ENCODE data around the gene TNIK. TPM values are rescaled to one million over a fixed set of nuclear protein-coding genes. Genes with fewer than 3 reads are reported as not detected.

Gene TNIK
- total RNA-seq, 1 experiment from 2014 or later = 5.8 TPM

- DNase-seq (ENCODE audit: low read depth) = no peak
Measured at GRCh38 chr3:171340434-171340833, 119.8 kb downstream of the TNIK start.

GRCh38 chr3:171339598-171339997 is 120.6 kb downstream of the TNIK start:
- no peak for DNase-seq (ENCODE audit: low read depth)

GRCh38 chr3:171336406-171336805 is 123.8 kb downstream of the TNIK start:
- DNase-seq (ENCODE audit: low read depth) = no peak

- DNase-seq (ENCODE audit: low read depth) = no peak
Measured at GRCh38 chr3:171335559-171335958, 124.6 kb downstream of the TNIK start.

- no peak for DNase-seq (ENCODE audit: low read depth)
Measured at GRCh38 chr3:171334465-171334811, 125.8 kb downstream of the TNIK start.

GRCh38 chr3:171333784-171334464 is 126.3 kb downstream of the TNIK start:
- DNase-seq (ENCODE audit: low read depth) = no peak

GRCh38 chr3:171330938-171331337 is 129.3 kb downstream of the TNIK start:
- no peak for DNase-seq (ENCODE audit: low read depth)

GRCh38 chr3:171329746-171330145 is 130.5 kb downstream of the TNIK start:
- DNase-seq (ENCODE audit: low read depth) = no peak

GRCh38 chr3:171328419-171329082 is 131.7 kb downstream of the TNIK start:
- peak; percentile 23 for DNase-seq (ENCODE audit: low read depth)

GRCh38 chr3:171327441-171328174 is 132.6 kb downstream of the TNIK start:
- DNase-seq (ENCODE audit: low read depth) = peak; percentile 53

GRCh38 chr3:171326717-171327440 is 133.3 kb downstream of the TNIK start:
- DNase-seq (ENCODE audit: low read depth) = no peak

GRCh38 chr3:171323938-171324536 is 136.2 kb downstream of the TNIK start:
- peak; percentile 64 for DNase-seq (ENCODE audit: low read depth)

- no peak for DNase-seq (ENCODE audit: low read depth)
Measured at GRCh38 chr3:171321559-171322360, 138.4 kb downstream of the TNIK start.

- peak; percentile 39 for DNase-seq (ENCODE audit: low read depth)
Measured at GRCh38 chr3:171320750-171321558, 139.3 kb downstream of the TNIK start.

- peak; percentile 69 for DNase-seq (ENCODE audit: low read depth)
Measured at GRCh38 chr3:171317171-171317570, 143.0 kb downstream of the TNIK start.

- no peak for DNase-seq (ENCODE audit: low read depth)
Measured at GRCh38 chr3:171315919-171316318, 144.3 kb downstream of the TNIK start.

- DNase-seq (ENCODE audit: low read depth) = peak; percentile 36
Measured at GRCh38 chr3:171315101-171315500, 145.1 kb downstream of the TNIK start.

GRCh38 chr3:171314341-171314740 is 145.9 kb downstream of the TNIK start:
- no peak for DNase-seq (ENCODE audit: low read depth)

- DNase-seq (ENCODE audit: low read depth) = no peak
Measured at GRCh38 chr3:171313702-171314101, 146.5 kb downstream of the TNIK start.

GRCh38 chr3:171312741-171313140 is 147.5 kb downstream of the TNIK start:
- no peak for DNase-seq (ENCODE audit: low read depth)
